ENCODE measurements around the gene GAN. TPM values are rescaled to one million over a fixed set of nuclear protein-coding genes. Genes with fewer than 3 reads are reported as not detected.

GAN gene
- total and polyA plus RNA-seq, 2 donors (not counting 1 experiment from before 2014, with no cell fraction given), result 0.79 to 6.9 TPM

DNA sequence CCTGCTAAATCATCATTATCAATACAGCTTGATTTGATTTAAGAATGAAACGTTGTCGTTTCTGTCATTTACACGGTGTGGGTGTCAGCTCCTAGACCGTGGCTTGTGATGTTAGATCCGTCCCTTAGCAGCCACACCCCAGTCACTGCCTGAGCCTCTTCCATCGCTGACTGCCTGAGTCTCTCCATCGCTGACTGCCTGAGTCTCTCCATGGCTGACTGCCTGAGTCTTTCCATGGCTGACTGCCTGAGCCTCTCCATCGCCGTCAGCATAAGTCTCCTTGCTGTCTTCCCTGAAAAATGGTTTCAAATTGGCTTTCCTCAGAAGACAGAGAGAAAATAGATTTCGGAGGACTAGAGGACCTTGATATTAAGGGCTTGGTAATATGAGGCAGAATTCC lies 76.1 kb downstream of the GAN start:
- H3K9ac ChIP-seq (ENCODE audit: low read length), result no peak overlapping the region
- Mint-ChIP-seq H3K4me1 (no peaks in the 10 kb centered on the region), H3K27me3 (no peaks in the 10 kb centered on the region), H3K9me3 (ENCODE audit: insufficient read depth) (no peaks in the 10 kb centered on the region), H3K4me3 (no peak overlapping the region), H3K27ac (no peak overlapping the region)
- no peak overlapping the region for H3K4me3 ChIP-seq (ENCODE audit: control extremely low read depth in 1 of 5, extremely low read depth in 1 of 5, insufficient read depth in 1 of 5, low read depth in 2 of 5, low read length in 4 of 5)
- DNase-seq (no peak), ATAC-seq (ENCODE audit: low read depth) (no peak)
- H3K36me3 ChIP-seq (replicated peaks in 1 of 2; ENCODE audit: control extremely low read depth in 1 of 2, control insufficient read depth in 1 of 2, extremely low read depth in 1 of 2, insufficient read depth in 2 of 2, low read length in 1 of 2), result peaks cover 0 to 4% of the 10 kb centered on the region in 2 experiments
- no peak for TF ChIP-seq EZH2 (IDR thresholded peaks at IDR 0.05; ENCODE audit: borderline replicate concordance, insufficient read depth, low read depth, low read length, poor library complexity, severe bottlenecking)
- TF ChIP-seq, protein P1, sequence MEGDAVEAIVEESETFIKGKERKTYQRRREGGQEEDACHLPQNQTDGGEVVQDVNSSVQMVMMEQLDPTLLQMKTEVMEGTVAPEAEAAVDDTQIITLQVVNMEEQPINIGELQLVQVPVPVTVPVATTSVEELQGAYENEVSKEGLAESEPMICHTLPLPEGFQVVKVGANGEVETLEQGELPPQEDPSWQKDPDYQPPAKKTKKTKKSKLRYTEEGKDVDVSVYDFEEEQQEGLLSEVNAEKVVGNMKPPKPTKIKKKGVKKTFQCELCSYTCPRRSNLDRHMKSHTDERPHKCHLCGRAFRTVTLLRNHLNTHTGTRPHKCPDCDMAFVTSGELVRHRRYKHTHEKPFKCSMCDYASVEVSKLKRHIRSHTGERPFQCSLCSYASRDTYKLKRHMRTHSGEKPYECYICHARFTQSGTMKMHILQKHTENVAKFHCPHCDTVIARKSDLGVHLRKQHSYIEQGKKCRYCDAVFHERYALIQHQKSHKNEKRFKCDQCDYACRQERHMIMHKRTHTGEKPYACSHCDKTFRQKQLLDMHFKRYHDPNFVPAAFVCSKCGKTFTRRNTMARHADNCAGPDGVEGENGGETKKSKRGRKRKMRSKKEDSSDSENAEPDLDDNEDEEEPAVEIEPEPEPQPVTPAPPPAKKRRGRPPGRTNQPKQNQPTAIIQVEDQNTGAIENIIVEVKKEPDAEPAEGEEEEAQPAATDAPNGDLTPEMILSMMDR (IDR thresholded peaks at IDR 0.05), result no peak
- WGBS (ENCODE audit: insufficient coverage), result 94% methylated on average over 9 of the region's 10 CpGs
- H3K4me1 ChIP-seq (ENCODE audit: control insufficient read depth in 2 of 2, insufficient read depth in 2 of 2, low read length in 2 of 2), result no peaks in the 10 kb centered on the region
- H2AFZ ChIP-seq (ENCODE audit: insufficient read depth, low read depth, low read length, poor library complexity, severe bottlenecking), result no peak overlapping the region
- CTCF ChIA-PET, result no interaction called here
- no peak overlapping the region for H3K27ac ChIP-seq (ENCODE audit: low read length in 2 of 2)
- POLR2A ChIA-PET, result no interaction called here
- H3K4me2 ChIP-seq (replicated peaks; ENCODE audit: low read depth, low read length, poor library complexity, severe bottlenecking), result no peak overlapping the region
- intact Hi-C loops (cut with micrococcal nuclease), result no loop called here
- no peaks in the 10 kb centered on the region for H3K9me3 ChIP-seq (ENCODE audit: control extremely low read depth in 1 of 3, control insufficient read depth in 2 of 3, insufficient read depth in 1 of 3, low read length in 2 of 3)
- H3K79me2 ChIP-seq (ENCODE audit: control insufficient read depth, insufficient read depth, low read length), result no peaks in the 10 kb centered on the region
- no peaks in the 10 kb centered on the region for H4K20me1 ChIP-seq (ENCODE audit: control insufficient read depth, insufficient read depth, low read length, poor library complexity, severe bottlenecking)
- no peaks in the 10 kb centered on the region for H3K27me3 ChIP-seq (replicated peaks in 1 of 4; ENCODE audit: control extremely low read depth in 1 of 4, control insufficient read depth in 3 of 4, insufficient read depth in 4 of 4, low read length in 3 of 4)

DNA sequence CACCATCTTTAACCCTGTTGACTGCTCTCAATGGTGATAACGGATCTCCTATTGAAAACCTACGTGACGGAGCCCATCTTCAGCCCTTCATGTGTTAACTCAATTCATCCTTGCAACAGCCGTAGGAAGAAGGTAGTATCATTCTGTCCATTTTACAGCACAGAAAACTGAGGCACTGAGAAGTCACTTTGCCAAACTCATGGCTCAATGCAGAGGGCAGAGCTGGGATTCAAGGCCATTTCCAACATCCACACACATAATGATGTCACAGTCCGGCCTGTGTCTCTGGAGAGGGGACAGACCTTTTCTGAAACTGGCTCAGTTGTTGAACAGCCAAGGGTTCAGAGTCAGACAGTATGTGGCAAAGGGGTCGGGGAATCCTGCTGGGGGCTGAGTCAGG lies 77.2 kb downstream of the GAN start:
- H3K4me2 ChIP-seq (replicated peaks; ENCODE audit: low read depth, low read length, poor library complexity, severe bottlenecking), result no peak overlapping the region
- no peaks in the 10 kb centered on the region for H3K79me2 ChIP-seq (ENCODE audit: control insufficient read depth, insufficient read depth, low read length)
- no peak overlapping the region for H2AFZ ChIP-seq (ENCODE audit: insufficient read depth, low read depth, low read length, poor library complexity, severe bottlenecking)
- no peak overlapping the region for H3K9ac ChIP-seq (ENCODE audit: low read length)
- Mint-ChIP-seq H3K9me3 (ENCODE audit: insufficient read depth) (no peaks in the 10 kb centered on the region), H3K4me3 (no peak overlapping the region), H3K4me1 (no peaks in the 10 kb centered on the region), H3K27ac (no peak overlapping the region), H3K27me3 (no peaks in the 10 kb centered on the region)
- no peaks in the 10 kb centered on the region for H3K9me3 ChIP-seq (ENCODE audit: control extremely low read depth in 1 of 3, control insufficient read depth in 2 of 3, insufficient read depth in 1 of 3, low read length in 2 of 3)
- no peaks in the 10 kb centered on the region for H3K27me3 ChIP-seq (replicated peaks in 1 of 4; ENCODE audit: control extremely low read depth in 1 of 4, control insufficient read depth in 3 of 4, insufficient read depth in 4 of 4, low read length in 3 of 4)
- 100% methylated on average over 4 of the region's 6 CpGs for WGBS (ENCODE audit: insufficient coverage)
- intact Hi-C loops (cut with micrococcal nuclease), result no loop called here
- POLR2A ChIA-PET, result no interaction called here
- ATAC-seq (ENCODE audit: low read depth), result no peak
- no peaks in the 10 kb centered on the region for H3K4me1 ChIP-seq (ENCODE audit: control insufficient read depth in 2 of 2, insufficient read depth in 2 of 2, low read length in 2 of 2)
- H4K20me1 ChIP-seq (ENCODE audit: control insufficient read depth, insufficient read depth, low read length, poor library complexity, severe bottlenecking), result no peaks in the 10 kb centered on the region
- TF ChIP-seq, protein P1 (IDR thresholded peaks at IDR 0.05), result no peak
- no peak for TF ChIP-seq EZH2 (IDR thresholded peaks at IDR 0.05; ENCODE audit: borderline replicate concordance, insufficient read depth, low read depth, low read length, poor library complexity, severe bottlenecking)
- CTCF ChIA-PET, result interaction anchor here (0.8 kb wide), 1 partner anchor 12 kb away, joined by 3 read pairs; no protein-coding TSS in a partner anchor
- peaks cover 0 to 4% of the 10 kb centered on the region in 2 experiments for H3K36me3 ChIP-seq (replicated peaks in 1 of 2; ENCODE audit: control extremely low read depth in 1 of 2, control insufficient read depth in 1 of 2, extremely low read depth in 1 of 2, insufficient read depth in 2 of 2, low read length in 1 of 2)
- DNase-seq, result no peak
- no peak overlapping the region for H3K4me3 ChIP-seq (ENCODE audit: control extremely low read depth in 1 of 5, extremely low read depth in 1 of 5, insufficient read depth in 1 of 5, low read depth in 2 of 5, low read length in 4 of 5)
- no peak overlapping the region for H3K27ac ChIP-seq (ENCODE audit: low read length in 2 of 2)
